ENCODE data around the gene GNE.

DNA sequence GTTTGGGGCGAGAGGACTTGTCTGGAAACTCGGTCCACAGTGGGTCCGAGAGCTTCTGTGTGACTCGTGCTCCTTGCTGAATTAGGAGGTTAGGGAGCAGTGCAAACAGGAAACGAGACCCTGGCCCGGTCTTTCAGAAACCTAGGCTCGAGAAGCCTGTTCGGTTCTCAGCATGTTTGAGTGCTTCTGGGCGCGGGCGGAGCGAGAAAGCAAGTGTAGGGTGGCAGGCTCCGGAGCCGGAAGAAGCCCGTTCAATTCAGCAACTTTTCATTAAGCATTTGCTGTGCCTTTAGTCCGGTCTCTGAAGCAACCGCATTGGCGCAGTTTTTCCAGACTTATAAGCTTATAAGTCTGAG, 67.0 kb downstream of the GNE start:
- no peak for TF ChIP-seq POLR2A (IDR thresholded peaks at IDR 0.05; ENCODE audit: low read depth, low read length)
- TF ChIP-seq, protein P1, sequence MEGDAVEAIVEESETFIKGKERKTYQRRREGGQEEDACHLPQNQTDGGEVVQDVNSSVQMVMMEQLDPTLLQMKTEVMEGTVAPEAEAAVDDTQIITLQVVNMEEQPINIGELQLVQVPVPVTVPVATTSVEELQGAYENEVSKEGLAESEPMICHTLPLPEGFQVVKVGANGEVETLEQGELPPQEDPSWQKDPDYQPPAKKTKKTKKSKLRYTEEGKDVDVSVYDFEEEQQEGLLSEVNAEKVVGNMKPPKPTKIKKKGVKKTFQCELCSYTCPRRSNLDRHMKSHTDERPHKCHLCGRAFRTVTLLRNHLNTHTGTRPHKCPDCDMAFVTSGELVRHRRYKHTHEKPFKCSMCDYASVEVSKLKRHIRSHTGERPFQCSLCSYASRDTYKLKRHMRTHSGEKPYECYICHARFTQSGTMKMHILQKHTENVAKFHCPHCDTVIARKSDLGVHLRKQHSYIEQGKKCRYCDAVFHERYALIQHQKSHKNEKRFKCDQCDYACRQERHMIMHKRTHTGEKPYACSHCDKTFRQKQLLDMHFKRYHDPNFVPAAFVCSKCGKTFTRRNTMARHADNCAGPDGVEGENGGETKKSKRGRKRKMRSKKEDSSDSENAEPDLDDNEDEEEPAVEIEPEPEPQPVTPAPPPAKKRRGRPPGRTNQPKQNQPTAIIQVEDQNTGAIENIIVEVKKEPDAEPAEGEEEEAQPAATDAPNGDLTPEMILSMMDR (IDR thresholded peaks at IDR 0.05 in 2 of 3, conservative IDR thresholded peaks at IDR 0.05 in 1 of 3; ENCODE audit: control insufficient read depth in 2 of 3, extremely low read depth in 1 of 3, insufficient read depth in 1 of 3, low read depth in 3 of 3, low read length in 3 of 3) = no peak
- TF ChIP-seq, protein P2, sequence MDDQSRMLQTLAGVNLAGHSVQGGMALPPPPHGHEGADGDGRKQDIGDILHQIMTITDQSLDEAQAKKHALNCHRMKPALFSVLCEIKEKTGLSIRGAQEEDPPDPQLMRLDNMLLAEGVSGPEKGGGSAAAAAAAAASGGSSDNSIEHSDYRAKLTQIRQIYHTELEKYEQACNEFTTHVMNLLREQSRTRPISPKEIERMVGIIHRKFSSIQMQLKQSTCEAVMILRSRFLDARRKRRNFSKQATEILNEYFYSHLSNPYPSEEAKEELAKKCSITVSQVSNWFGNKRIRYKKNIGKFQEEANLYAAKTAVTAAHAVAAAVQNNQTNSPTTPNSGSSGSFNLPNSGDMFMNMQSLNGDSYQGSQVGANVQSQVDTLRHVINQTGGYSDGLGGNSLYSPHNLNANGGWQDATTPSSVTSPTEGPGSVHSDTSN (IDR thresholded peaks at IDR 0.05; ENCODE audit: insufficient replicate concordance, low read depth, low read length) = no peak

Measured in GM12878 (cell line).